ENCODE data around the gene PSMB3.

PSMB3 gene

DNA sequence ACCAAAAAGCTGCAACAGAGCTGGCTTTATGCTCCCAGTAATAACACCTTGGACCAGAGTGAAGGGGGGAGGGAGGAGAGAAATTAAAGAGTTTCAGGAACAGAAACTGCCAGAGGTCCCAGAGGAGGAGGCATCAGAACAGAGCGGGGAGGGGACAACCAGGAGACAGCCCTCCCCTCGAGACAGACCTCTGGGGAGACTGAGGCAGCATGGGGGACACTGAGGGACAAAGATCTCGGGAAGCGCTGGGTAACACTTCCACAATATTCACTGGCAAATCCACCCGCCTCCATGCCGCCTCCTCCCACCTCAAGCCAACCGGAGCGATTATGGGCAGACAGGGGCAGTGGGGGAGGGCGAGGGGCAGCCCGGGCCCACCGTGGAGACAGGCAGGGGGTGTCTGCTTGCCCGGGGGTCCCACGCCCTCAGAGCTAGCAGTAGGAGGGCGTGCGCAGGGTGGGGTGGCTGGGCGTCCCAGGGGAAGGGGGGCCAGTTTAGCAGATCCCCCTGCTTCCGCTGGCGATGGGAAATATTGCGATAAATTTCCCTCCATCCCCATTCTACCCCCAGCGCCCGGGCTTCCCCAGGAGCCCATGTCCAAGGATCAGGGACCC is 5.6 kb upstream of the PSMB3 start:
- TF ChIP-seq SIN3A (IDR thresholded peaks at IDR 0.05; ENCODE audit: borderline replicate concordance, insufficient read depth, low read length) (no peak), TAF1 (IDR thresholded peaks at IDR 0.05; ENCODE audit: borderline replicate concordance, insufficient read depth, low read length) (no peak), POLR2AphosphoS5 (IDR thresholded peaks at IDR 0.05; ENCODE audit: low read depth, low read length) (no peak), FOXP2 (optimal IDR thresholded peaks at IDR 0.05; ENCODE audit: borderline replicate concordance, extremely low read depth, extremely low read length, insufficient read depth) (no peak)
- TF ChIP-seq, protein P1, sequence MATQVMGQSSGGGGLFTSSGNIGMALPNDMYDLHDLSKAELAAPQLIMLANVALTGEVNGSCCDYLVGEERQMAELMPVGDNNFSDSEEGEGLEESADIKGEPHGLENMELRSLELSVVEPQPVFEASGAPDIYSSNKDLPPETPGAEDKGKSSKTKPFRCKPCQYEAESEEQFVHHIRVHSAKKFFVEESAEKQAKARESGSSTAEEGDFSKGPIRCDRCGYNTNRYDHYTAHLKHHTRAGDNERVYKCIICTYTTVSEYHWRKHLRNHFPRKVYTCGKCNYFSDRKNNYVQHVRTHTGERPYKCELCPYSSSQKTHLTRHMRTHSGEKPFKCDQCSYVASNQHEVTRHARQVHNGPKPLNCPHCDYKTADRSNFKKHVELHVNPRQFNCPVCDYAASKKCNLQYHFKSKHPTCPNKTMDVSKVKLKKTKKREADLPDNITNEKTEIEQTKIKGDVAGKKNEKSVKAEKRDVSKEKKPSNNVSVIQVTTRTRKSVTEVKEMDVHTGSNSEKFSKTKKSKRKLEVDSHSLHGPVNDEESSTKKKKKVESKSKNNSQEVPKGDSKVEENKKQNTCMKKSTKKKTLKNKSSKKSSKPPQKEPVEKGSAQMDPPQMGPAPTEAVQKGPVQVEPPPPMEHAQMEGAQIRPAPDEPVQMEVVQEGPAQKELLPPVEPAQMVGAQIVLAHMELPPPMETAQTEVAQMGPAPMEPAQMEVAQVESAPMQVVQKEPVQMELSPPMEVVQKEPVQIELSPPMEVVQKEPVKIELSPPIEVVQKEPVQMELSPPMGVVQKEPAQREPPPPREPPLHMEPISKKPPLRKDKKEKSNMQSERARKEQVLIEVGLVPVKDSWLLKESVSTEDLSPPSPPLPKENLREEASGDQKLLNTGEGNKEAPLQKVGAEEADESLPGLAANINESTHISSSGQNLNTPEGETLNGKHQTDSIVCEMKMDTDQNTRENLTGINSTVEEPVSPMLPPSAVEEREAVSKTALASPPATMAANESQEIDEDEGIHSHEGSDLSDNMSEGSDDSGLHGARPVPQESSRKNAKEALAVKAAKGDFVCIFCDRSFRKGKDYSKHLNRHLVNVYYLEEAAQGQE (IDR thresholded peaks at IDR 0.05; ENCODE audit: insufficient read depth in 1 of 2, low read depth in 2 of 2, low read length in 2 of 2) = no peak

GRCh38 chr17:38747463-38748148 is 4.9 kb upstream of the PSMB3 start:
- no peak; the same call in 1 of the 2 replicates for TF ChIP-seq POLR2AphosphoS5 (IDR thresholded peaks at IDR 0.05; ENCODE audit: low read depth, low read length)
- TF ChIP-seq TAF1 (IDR thresholded peaks at IDR 0.05; ENCODE audit: borderline replicate concordance, insufficient read depth, low read length) = 0 out of 2 replicates have a peak, but pooled peaks have one; percentile 19

DNA sequence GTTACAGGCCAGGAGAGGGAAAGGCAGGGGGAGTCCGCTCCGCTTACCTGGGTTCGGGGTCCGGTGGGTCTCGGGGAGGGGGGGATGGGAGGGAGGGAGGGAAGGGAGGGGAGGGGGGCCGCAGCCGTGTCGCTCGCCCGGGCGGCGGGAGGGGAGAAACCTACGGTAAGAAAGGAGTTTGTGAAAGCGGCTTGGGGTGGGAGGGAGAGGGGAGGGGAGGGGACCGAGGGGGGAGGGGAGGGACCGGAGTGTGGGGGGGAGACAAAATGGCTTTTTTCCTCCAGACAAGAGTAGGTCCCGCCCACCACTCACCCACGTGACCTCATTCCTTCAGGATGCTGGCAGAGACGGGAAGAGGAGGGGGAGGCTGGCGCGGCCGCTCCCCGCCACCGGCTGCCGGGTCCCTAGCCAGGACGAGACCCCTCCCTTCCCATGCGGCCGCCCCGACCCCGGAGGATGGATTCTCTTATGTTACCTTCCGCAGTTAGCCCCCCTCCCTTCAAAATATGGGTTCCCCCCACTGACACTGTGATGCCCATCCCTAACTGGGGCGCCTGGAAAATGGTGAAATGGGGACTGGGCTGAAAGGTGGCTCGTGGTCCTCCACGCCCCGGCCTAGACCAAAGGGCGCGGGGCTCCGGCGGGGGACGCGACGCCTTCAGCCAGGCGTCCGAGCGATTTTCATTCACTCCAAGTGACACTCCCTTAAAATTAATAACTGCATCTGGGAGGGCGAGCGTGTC is 4.2 kb upstream of the PSMB3 start, which contains the start of gene PCGF2:
PCGF2 (minus strand) TSS at position 188 of the 743 bp plus-strand sequence. CDS start 7,934 bp downstream, outside the sequence.
- TF ChIP-seq, protein P1 (IDR thresholded peaks at IDR 0.05; ENCODE audit: insufficient read depth in 1 of 2, low read depth in 2 of 2, low read length in 2 of 2) = 0 out of 4 replicates have a peak, but pooled peaks of 1 of the 2 experiments have one; percentile 42
- TF ChIP-seq SIN3A (IDR thresholded peaks at IDR 0.05; ENCODE audit: borderline replicate concordance, insufficient read depth, low read length) = no peak; the same call in 1 of the 2 replicates
- peak; percentile 68; the same call in 1 of the 2 replicates for TF ChIP-seq TAF1 (IDR thresholded peaks at IDR 0.05; ENCODE audit: borderline replicate concordance, insufficient read depth, low read length)
- TF ChIP-seq FOXP2 (optimal IDR thresholded peaks at IDR 0.05; ENCODE audit: borderline replicate concordance, extremely low read depth, extremely low read length, insufficient read depth) = peak; percentile 53
- peak; percentile 68 for TF ChIP-seq POLR2AphosphoS5 (IDR thresholded peaks at IDR 0.05; ENCODE audit: low read depth, low read length)

DNA sequence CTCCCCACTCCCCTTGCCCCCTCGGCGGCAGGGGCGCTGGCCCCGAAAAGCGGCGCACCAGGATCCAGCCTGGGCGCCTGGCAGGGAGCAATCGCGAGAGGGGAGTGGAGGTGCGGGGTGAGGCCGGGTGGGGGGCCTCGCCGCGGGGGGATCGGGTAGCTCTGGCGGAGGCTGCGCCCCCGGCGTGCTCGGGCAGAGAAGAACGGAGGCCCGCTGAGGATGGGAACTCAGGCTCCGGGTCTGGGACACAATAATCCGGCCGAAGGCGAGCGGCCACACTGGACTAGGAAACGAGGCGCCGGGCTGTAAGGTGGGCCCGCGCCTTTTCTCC is 3.7 kb upstream of the PSMB3 start:
- TF ChIP-seq POLR2AphosphoS5 (IDR thresholded peaks at IDR 0.05; ENCODE audit: low read depth, low read length) (no peak), SIN3A (IDR thresholded peaks at IDR 0.05; ENCODE audit: borderline replicate concordance, insufficient read depth, low read length) (no peak), TAF1 (IDR thresholded peaks at IDR 0.05; ENCODE audit: borderline replicate concordance, insufficient read depth, low read length) (no peak), FOXP2 (optimal IDR thresholded peaks at IDR 0.05; ENCODE audit: borderline replicate concordance, extremely low read depth, extremely low read length, insufficient read depth) (peak; percentile 30)
- TF ChIP-seq, protein P1 (IDR thresholded peaks at IDR 0.05; ENCODE audit: insufficient read depth in 1 of 2, low read depth in 2 of 2, low read length in 2 of 2) = no peak

- no peak for TF ChIP-seq SIN3A (IDR thresholded peaks at IDR 0.05; ENCODE audit: borderline replicate concordance, insufficient read depth, low read length)
- TF ChIP-seq FOXP2 (optimal IDR thresholded peaks at IDR 0.05; ENCODE audit: borderline replicate concordance, extremely low read depth, extremely low read length, insufficient read depth) = peak; percentile 78
- TF ChIP-seq POLR2AphosphoS5 (IDR thresholded peaks at IDR 0.05; ENCODE audit: low read depth, low read length) = peak; percentile 96
- TF ChIP-seq, protein P1 (IDR thresholded peaks at IDR 0.05; ENCODE audit: insufficient read depth in 1 of 2, low read depth in 2 of 2, low read length in 2 of 2) = 0 out of 4 replicates have a peak, but pooled peaks have one; percentile 22 to 61
- peak; percentile 91 for TF ChIP-seq TAF1 (IDR thresholded peaks at IDR 0.05; ENCODE audit: borderline replicate concordance, insufficient read depth, low read length)
These were observed 3.1 kb upstream of the PSMB3 start for GRCh38 chr17:38749223-38750043.

All from PFSK-1 (cell line).